ENCODE results near the gene ANKRD44.

The ANKRD44 gene

GRCh38 chr2:197168705-197169104, 141.9 kb downstream of the ANKRD44 start:
- peak; percentile 66 for DNase-seq

- DNase-seq: no peak
Observed at GRCh38 chr2:197167608-197168314, 142.8 kb downstream of the ANKRD44 start.

- DNase-seq: no peak
Observed at GRCh38 chr2:197165020-197165419, 145.6 kb downstream of the ANKRD44 start.

- DNase-seq: no peak
Observed at GRCh38 chr2:197164141-197164754, 146.3 kb downstream of the ANKRD44 start.

- DNase-seq: no peak
Observed at GRCh38 chr2:197163712-197164140, 146.9 kb downstream of the ANKRD44 start.

GRCh38 chr2:197161774-197162173, 148.8 kb downstream of the ANKRD44 start:
- DNase-seq: no peak

- peak; percentile 53 for DNase-seq
Observed at GRCh38 chr2:197159661-197160211, 150.8 kb downstream of the ANKRD44 start.

- no peak for DNase-seq
Observed at GRCh38 chr2:197158591-197159550, 151.7 kb downstream of the ANKRD44 start.

GRCh38 chr2:197157879-197158537, 152.6 kb downstream of the ANKRD44 start:
- DNase-seq: no peak

GRCh38 chr2:197156771-197157170, 153.8 kb downstream of the ANKRD44 start:
- no peak for DNase-seq

- DNase-seq: peak; percentile 36
Observed at GRCh38 chr2:197152451-197153228, 157.9 kb downstream of the ANKRD44 start.

- DNase-seq: no peak
Observed at GRCh38 chr2:197149546-197149945, 161.0 kb downstream of the ANKRD44 start.

GRCh38 chr2:197148401-197148800, 162.2 kb downstream of the ANKRD44 start:
- no peak for DNase-seq

- DNase-seq: no peak
Observed at GRCh38 chr2:197147942-197148341, 162.6 kb downstream of the ANKRD44 start.

- DNase-seq: no peak
Observed at GRCh38 chr2:197146995-197147394, 163.6 kb downstream of the ANKRD44 start.

GRCh38 chr2:197145471-197146056, 165.0 kb downstream of the ANKRD44 start:
- DNase-seq: peak; percentile 57

GRCh38 chr2:197144183-197144582, 166.4 kb downstream of the ANKRD44 start:
- no peak for DNase-seq

- DNase-seq: no peak
Observed at GRCh38 chr2:197141702-197142473, 168.7 kb downstream of the ANKRD44 start.

- DNase-seq: peak; percentile 35
Observed at GRCh38 chr2:197140045-197140444, 170.5 kb downstream of the ANKRD44 start.

GRCh38 chr2:197138506-197138905, 172.1 kb downstream of the ANKRD44 start:
- no peak for DNase-seq
